ENCODE measurements around the gene ZNF813.
A peak's percentile ranks its signal among the peaks of the same experiment; 100 is the strongest.
"Not testable (repeated sequence)": the region's sequence is repeated elsewhere in the genome, so short reads cannot be mapped to it uniquely, and the experiment has no call there.

Gene ZNF813

DNA sequence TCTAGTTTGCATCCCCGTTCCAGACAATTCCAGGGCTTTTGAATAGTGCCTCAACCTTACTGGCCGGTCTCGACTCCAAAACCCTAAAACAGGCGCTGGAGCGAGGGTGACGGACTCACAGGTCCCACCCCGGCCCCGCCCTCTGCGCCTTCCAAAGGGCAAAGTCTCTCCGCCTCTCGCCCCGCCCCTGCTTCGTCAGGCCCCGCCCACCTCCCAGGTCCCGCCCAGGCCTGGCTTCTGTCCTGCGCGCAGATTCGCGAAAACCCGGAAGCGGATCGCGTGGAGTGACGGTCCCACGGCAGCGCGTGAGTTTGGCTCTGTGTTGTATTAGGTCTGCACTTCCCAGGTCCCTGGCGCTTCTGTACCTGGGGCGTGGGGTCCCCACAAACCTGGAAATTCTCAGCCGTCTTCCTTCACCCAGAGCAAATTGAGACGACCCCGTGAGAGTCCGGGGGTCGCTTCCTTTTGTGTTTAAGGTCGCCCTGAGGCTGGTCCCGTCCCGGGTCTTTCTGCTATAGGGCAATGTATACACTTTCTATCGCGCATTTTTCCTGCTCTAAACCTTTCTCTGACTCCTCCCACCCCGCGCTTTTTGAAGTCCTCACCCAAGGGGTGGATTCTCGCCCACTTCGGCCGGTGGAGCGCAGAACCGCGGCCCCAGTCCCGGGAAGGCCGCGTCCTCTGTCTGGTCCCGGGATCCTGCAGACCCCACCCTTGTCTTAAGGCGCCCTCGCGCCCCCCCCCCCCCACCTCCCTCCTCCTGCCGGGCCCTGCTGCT, at the start of gene ZNF813:
Gene ZNF813, plus strand, starts transcription at position 249 of the 778 bp plus-strand sequence. CDS start 16,090 bp downstream, outside the sequence.
- peak; percentile 98 for DNase-seq

GRCh38 chr19:53420520-53421315, 46.8 kb upstream of the ZNF813 start:
- DNase-seq: not testable (repeated sequence)

- no peak for DNase-seq
Measured at GRCh38 chr19:53422551-53422950, 45.0 kb upstream of the ZNF813 start.

DNA sequence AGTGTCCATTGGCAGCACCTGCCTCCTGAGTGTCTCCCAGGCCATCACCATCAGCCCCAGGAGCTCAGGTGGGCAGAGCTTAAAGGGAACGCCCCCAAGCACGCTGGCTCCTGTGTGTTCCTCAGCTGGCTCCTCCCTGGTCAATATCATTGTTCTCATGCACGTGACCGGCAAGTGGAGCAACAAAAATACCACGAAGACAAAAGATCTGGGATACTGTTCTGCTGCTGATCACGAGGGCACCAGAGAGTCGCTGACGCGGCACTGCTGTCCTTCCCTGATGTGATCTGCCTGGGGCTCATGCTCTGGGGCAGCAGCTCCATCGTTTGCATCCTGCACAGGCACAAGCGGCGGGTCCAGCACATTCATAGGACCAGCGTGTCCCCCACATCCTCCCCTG, 44.5 kb upstream of the ZNF813 start:
- DNase-seq: not testable (repeated sequence)

- DNase-seq: not testable (repeated sequence)
Measured at GRCh38 chr19:53423680-53424079, 43.9 kb upstream of the ZNF813 start.

- peak; percentile 65 for DNase-seq
Measured at GRCh38 chr19:53424968-53425597, 42.5 kb upstream of the ZNF813 start.

DNA sequence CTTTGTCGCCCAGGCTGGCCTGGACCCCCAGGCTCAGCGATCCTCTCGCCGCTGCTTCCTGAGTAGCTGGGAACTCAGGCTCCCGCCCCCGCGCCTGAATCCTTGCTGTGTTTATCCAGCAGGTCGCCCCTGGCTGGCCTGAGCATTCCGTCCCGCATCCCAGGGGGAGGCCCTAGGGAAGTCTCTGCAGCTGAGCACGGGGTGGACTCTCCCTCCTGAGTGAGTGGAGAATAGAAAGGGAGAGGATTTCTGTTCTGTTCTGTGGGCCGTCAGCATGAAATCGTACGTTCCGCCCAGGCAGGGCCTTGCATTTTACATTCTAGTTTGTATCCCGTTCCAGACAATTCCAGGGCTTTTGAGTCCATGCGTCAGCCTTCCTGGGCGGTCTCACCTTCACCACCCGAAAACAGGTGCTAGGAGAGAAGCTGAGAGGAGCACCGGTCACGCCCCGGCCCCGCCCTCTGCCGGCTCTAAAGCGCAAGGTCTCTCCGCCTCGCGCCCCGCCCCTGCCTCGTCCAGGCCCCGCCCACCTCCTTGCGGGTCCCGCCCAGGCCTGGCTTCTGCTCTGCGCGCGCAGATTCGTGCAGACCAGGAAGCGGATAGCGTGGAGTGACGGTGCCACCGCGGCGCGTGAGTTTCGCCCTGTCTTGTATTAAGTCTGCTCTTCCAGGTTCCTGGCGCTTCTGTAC, 36.0 kb upstream of the ZNF813 start, which contains the start of gene ZNF761:
Gene ZNF761, plus strand, starts transcription at position 586 of the 689 bp plus-strand sequence. CDS start 15,285 bp downstream, outside the sequence.
- DNase-seq: peak; percentile 99

DNA sequence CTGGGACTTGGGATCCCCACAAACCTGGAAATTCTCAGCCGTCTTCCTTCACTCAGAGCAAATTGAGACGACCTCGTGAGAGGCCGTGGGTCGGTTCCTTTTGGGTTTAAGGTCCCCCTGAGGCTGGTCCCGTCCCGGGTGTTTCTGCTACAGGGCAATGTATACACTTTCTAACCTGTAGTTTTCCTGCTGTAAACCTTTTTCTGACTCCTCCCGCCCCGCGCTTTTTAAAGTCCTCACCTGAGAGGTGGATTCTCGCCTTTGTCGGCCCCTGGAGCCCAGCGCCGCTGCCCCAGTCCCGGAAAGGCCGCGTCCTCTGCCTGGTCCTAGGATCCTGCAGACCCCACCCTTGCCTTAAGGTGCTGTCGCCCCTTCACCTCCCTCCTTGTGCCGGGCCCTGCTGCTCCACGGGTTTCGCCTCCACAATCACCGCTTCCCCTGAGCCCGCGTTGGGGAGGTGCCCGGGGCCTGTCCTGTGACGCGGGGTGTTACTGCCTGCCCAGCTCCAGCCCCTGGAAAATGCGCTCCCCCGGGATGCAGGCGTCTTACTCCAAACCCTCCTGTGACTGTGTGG, 35.4 kb upstream of the ZNF813 start:
- DNase-seq: no peak

GRCh38 chr19:53443809-53444208, 23.7 kb upstream of the ZNF813 start:
- DNase-seq: not testable (repeated sequence)

DNA sequence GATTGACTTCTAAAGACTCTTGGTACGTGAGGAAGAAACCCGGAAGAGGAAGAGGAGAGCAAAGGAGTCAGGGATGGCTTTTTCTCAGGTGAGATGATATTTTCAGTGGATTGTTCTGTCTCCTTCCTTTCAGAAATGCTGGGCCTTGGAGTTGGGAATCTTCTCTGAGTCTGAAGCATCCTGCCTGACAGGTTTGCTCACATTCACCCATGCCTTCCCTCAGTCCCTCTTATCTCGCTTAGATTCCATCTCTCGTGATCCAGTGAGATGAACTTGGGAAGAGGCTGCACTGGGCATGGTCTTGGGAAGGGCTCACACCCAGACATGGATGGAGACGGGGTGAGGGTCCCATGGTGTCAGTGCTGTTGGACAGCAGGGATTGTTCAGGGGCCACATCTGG, 20.3 kb upstream of the ZNF813 start:
- not testable (repeated sequence) for DNase-seq

DNA sequence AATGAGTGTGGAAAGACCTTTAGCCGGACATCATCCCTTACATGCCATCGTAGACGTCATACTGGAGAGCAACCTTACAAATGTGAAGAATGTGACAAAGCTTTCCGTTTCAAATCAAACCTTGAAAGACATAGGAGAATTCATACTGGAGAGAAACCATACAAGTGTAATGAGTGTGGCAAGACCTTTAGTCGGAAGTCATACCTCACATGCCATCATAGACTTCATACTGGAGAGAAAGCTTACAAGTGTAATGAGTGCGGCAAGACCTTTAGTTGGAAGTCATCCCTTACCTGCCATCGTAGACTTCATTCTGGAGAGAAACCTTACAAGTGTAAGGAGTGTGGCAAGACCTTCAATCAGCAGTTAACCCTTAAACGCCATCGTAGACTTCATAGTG, 11.7 kb upstream of the ZNF813 start:
- no peak for DNase-seq

- not testable (repeated sequence) for DNase-seq
Measured at GRCh38 chr19:53460131-53460721, 7.3 kb upstream of the ZNF813 start.

DNA sequence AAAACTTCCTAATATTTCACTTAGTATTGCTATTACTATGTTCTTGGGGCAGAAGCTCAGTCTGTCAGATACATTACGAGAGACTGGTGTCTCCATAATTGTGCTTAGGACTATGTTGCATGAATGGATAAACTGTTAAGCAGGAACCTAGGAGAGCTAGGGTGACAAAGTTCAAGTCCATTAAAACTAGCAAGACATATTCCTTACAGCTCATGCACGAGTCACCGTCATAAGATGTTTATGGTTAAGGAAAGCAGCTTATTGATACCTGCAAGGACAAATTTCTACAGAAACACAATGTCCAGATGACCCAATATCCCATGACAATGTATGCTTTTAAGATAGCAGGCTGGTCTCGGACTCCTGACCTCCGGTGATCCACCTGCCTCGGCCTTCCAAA, 5.7 kb upstream of the ZNF813 start:
- no peak for DNase-seq

- no peak for DNase-seq
Measured at GRCh38 chr19:53462861-53463260, 4.7 kb upstream of the ZNF813 start.

DNA sequence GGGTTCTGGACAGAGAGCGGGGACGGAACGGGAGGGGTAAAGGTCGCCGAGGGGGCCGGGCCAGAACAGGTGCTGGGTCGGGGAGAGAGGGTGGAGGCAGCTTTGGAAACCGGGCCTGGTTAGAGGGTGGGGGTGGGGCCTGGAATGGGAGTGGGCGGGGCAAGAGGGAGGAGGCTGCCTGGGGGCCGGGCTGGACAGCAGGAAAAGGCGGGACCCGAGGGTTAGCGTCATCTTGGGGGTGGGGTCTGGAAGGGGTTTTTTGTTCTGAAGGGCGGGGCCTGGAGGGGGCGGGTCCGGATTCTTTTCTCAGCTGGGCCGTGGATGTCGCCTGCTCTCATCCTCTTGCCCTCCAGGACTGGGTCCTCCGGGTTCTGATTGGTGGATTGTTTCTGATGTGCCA, 4.3 kb upstream of the ZNF813 start:
- peak; percentile 34 for DNase-seq

DNA sequence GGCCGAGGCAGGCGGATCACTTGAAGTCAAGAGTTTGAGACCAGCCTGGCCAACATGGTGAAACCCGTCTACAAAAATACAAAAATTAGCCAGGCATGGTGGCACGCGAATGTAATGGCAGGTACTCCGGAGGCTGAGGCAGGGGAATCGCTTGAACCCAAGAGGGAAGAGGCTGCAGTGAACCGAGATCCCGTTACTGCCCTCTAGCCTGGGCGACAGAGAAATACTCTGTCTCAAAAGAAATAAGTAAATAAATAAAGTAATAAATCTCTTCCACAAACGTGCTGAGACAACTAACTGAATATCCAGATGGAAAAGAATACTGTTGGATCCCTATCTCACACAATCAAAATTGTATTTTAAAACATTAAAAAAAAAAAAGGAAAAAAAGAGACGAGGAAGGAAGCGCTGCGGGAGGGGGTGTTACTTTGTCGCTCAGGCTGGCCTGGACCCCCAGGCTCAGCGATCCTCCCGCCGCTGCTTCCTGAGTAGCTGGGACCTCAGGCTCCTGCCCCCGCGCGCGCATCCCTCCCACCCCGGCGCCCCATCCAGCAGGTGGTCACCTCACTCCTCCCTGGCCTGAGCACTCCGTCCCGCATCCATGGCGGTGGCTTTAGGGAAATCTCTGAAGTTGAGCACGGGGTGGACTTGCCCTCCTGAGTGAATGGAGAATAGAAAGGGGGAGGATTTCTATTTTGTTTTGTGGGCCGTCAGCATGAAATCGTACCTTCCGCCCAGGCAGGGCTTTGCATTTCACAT, 628 bp upstream of the ZNF813 start:
- no peak for DNase-seq

DNA sequence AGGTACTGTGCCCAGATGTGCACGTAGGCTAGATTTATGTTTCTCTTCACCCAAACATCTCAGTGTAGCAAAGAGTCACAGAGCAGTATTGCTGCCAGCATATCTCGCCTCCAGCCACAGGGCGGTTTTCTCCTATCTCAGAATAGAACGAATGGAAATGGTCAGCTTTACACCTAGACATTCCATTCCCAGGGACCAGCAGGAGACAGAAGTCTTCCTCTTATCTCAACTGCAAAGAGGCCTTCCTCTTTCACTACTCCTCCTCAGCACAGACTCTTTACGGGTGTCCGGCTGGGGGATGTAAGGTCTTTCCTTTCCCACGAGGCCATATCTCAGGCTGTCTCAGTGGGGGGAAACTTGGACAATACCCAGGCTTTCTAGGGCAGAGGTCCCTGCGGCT, 1.1 kb downstream of the ZNF813 start:
- DNase-seq: not testable (repeated sequence)

DNA sequence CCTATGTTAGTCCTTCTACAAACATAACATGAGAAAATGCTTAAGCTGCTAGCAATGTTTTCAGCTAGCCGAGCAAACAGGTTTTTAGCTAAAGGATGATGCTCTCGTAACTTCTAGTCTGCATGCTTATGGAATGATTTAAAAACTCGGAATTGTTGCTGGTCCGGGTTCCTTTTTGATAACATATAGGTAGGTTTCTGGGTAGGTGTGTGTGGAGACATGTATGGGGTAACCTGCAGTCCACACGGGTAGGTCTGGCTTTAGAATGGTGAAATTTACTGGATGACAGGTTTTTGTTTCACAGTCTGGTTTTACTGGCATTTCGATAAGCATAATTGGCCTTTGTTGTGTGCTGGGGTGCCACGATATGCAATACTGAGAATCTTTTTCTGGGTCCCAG, 4.4 kb downstream of the ZNF813 start:
- no peak for DNase-seq

GRCh38 chr19:53474832-53475231, 7.3 kb downstream of the ZNF813 start:
- DNase-seq: not testable (repeated sequence)

GRCh38 chr19:53475470-53475869, 7.9 kb downstream of the ZNF813 start:
- not testable (repeated sequence) for DNase-seq

DNA sequence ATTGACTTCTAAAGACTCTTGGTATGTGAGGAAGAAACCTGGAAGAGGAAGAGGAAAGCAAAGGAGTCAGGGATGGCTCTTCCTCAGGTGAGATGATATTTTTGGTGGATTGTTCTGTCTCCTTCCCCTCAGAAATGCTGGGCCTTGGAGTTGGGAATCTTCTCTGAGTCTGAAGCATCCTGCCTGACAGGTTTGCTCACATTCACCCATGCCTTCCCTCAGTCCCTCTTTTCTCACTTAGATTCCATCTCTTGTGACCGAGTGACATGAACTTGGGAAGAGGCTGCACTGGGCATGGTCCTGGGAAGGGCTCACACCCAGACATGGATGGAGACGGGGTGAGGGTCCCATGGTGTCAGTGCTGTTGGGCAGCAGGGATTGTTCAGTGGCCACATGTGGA, 16.2 kb downstream of the ZNF813 start:
- DNase-seq: not testable (repeated sequence)
